ENCODE results near the gene TSHR. TPM values are rescaled to one million over a fixed set of nuclear protein-coding genes. Genes with fewer than 3 reads are reported as not detected.

The TSHR gene
- total RNA-seq, 1 experiment from 2014 or later = not detected

GRCh38 chr14:81193924-81194633, 238.7 kb downstream of the TSHR start:
- Histone ChIP-seq H2AFZ (ENCODE audit: low read length) (no peak overlapping the region), H3K27ac (ENCODE audit: insufficient read length, low read depth, low read length) (no peak overlapping the region), H2AK5ac (ENCODE audit: insufficient read length, low read length) (no peak overlapping the region), H3K79me2 (ENCODE audit: insufficient read depth, low read length) (no peaks in the 10 kb centered on the region), H2BK5ac (ENCODE audit: insufficient read length, low read length) (no peak overlapping the region), H3K23ac (ENCODE audit: insufficient read length, low read depth, low read length) (no peak overlapping the region), H3K27me3 (ENCODE audit: insufficient read depth, low read length) (no peaks in the 10 kb centered on the region), H3K4me1 (ENCODE audit: insufficient read depth, low read length) (no peaks in the 10 kb centered on the region), H3K14ac (ENCODE audit: insufficient read depth, low read length) (no peak overlapping the region), H3T11ph (ENCODE audit: low read length) (no peak overlapping the region), H3K9me3 (ENCODE audit: control insufficient read depth, low read depth, low read length) (no peaks in the 10 kb centered on the region), H4K5ac (ENCODE audit: insufficient read length, low read depth, low read length) (no peak overlapping the region), H3K4ac (ENCODE audit: low read depth, low read length) (no peak overlapping the region), H2BK12ac (ENCODE audit: insufficient read length, low read depth, low read length) (no peak overlapping the region), H2BK20ac (ENCODE audit: low read depth, low read length, poor library complexity, severe bottlenecking) (no peak overlapping the region), H4K8ac (replicated peaks; ENCODE audit: insufficient read length, low read depth, low read length) (no peak overlapping the region), H4K91ac (ENCODE audit: insufficient read length, low read depth, low read length) (no peak overlapping the region), H3K18ac (ENCODE audit: insufficient read length, low read depth, low read length) (no peak overlapping the region), H3K9ac (ENCODE audit: extremely low read depth, insufficient read length, low read length) (no peak overlapping the region), H3K4me2 (ENCODE audit: insufficient read depth, insufficient read length, low read length) (no peak overlapping the region), H3K23me2 (ENCODE audit: insufficient read length, low read depth, low read length, poor library complexity, severe bottlenecking) (no peaks in the 10 kb centered on the region), H3K56ac (ENCODE audit: insufficient read length, low read depth, low read length) (no peak overlapping the region), H2BK15ac (ENCODE audit: low read depth, low read length) (no peak overlapping the region), H3K79me1 (ENCODE audit: insufficient read depth, low read depth, low read length, poor library complexity, severe bottlenecking) (no peaks in the 10 kb centered on the region), H4K20me1 (ENCODE audit: control insufficient read depth, insufficient read depth, insufficient read length) (no peaks in the 10 kb centered on the region), H2BK120ac (ENCODE audit: low read depth, low read length, poor library complexity, severe bottlenecking) (no peak overlapping the region)
- TF ChIP-seq, protein P1, sequence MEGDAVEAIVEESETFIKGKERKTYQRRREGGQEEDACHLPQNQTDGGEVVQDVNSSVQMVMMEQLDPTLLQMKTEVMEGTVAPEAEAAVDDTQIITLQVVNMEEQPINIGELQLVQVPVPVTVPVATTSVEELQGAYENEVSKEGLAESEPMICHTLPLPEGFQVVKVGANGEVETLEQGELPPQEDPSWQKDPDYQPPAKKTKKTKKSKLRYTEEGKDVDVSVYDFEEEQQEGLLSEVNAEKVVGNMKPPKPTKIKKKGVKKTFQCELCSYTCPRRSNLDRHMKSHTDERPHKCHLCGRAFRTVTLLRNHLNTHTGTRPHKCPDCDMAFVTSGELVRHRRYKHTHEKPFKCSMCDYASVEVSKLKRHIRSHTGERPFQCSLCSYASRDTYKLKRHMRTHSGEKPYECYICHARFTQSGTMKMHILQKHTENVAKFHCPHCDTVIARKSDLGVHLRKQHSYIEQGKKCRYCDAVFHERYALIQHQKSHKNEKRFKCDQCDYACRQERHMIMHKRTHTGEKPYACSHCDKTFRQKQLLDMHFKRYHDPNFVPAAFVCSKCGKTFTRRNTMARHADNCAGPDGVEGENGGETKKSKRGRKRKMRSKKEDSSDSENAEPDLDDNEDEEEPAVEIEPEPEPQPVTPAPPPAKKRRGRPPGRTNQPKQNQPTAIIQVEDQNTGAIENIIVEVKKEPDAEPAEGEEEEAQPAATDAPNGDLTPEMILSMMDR (conservative IDR thresholded peaks at IDR 0.05) = no peak
- H3K36me3 Mint-ChIP-seq (ENCODE audit: insufficient read depth in 1 of 3, low read depth in 3 of 3) = peaks cover 32 to 83% (median 77%) of the 10 kb centered on the region in 3 experiments
- WGBS (ENCODE audit: extremely low coverage, insufficient read length, low lambda C conversion rate) = no CpG with 5 or more reads among the region's 3 CpGs
- H3K27ac Mint-ChIP-seq = no peak overlapping the region
- no peak for DNase-seq
- no peak overlapping the region for H3K4me3 Mint-ChIP-seq
- H3K4me1 Mint-ChIP-seq = peaks cover 0 to 2% of the 10 kb centered on the region in 2 experiments; a peak in 2 of 4 replicates
- no peaks in the 10 kb centered on the region for H3K27me3 Mint-ChIP-seq (ENCODE audit: low read depth)
- H3K9me3 Mint-ChIP-seq = no peaks in the 10 kb centered on the region

Other genes with a start within 250 kb of the TSHR start
- 15.6 and 16.3 TPM in 2 replicates for gene CEP128, start 13.9 kb upstream of the TSHR start, total RNA-seq (2021)

Data from H9 (cell line).